ENCODE measurements around the gene BRK1.
"Not testable (repeated sequence)": the region's sequence is repeated elsewhere in the genome, so short reads cannot be mapped to it uniquely, and the experiment has no call there.

BRK1 gene

DNA sequence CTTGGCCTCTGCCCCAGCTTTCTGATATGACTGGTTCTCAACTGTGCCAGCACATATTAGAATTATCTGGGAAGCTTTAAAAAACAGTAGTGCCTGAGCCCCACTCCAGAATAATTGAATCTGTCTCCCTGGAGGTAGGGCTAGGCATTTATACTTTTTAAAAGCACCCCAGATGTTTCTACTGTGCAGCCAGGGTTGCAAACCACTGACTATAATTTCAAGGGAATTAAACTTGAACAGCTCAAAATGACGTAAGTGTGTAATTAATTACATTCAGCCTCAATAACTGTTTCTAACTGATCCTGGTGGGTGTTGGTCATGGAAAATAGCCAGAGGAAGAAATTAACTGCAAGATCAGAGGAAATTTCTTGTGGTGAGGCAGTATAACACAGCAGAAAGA is 44.9 kb downstream of the BRK1 start:
- TF ChIP-seq, protein P1, sequence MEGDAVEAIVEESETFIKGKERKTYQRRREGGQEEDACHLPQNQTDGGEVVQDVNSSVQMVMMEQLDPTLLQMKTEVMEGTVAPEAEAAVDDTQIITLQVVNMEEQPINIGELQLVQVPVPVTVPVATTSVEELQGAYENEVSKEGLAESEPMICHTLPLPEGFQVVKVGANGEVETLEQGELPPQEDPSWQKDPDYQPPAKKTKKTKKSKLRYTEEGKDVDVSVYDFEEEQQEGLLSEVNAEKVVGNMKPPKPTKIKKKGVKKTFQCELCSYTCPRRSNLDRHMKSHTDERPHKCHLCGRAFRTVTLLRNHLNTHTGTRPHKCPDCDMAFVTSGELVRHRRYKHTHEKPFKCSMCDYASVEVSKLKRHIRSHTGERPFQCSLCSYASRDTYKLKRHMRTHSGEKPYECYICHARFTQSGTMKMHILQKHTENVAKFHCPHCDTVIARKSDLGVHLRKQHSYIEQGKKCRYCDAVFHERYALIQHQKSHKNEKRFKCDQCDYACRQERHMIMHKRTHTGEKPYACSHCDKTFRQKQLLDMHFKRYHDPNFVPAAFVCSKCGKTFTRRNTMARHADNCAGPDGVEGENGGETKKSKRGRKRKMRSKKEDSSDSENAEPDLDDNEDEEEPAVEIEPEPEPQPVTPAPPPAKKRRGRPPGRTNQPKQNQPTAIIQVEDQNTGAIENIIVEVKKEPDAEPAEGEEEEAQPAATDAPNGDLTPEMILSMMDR (conservative IDR thresholded peaks at IDR 0.05; ENCODE audit: control insufficient read depth, insufficient read depth, low read depth, low read length), result no peak
- H3K4me3 ChIP-seq (ENCODE audit: control insufficient read depth, low read depth, low read length), result no peak overlapping the region
- DNase-seq (ENCODE audit: low read depth), result peak; percentile 89

DNA sequence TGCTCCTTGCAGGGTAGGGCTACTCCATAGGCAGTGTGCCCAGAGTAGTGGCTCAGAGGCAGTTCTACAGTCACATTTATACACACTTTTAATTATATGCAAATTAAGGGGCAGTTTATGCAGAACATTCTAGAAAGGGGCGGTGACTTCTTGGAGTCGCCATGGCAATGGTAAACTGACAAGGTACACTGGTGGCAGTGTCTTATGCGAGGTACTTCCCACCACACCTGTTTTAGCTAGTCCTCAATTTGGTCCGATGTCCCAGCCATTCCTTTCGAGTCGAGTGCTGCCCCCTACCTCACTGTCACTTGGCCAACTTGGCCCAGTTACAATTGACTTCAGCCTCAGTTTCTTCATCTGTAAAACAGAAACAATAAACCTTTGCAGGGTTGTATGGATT is 45.5 kb downstream of the BRK1 start:
- H3K4me3 ChIP-seq (ENCODE audit: control insufficient read depth, low read depth, low read length), result no peak overlapping the region
- TF ChIP-seq, protein P1 (conservative IDR thresholded peaks at IDR 0.05; ENCODE audit: control insufficient read depth, insufficient read depth, low read depth, low read length), result no peak

DNA sequence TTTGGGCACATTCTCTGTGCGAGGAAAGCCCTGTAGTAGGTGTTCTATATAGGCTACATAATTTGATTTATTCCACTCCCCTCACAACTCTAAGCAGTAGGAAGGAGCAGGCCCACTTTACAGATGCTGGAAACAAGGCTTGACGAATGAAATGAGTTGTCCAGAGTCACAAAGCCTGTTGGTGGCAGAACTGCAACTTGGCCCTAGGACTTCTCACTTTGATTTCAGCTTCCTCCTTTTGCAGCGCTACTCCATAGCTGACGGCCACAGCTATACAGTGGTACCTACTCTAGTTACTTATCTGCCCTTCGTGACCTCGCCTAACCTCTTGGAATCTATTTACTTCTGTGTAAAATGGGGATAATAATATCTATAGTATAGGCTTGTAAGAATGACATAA is 46.7 kb downstream of the BRK1 start:
- DNase-seq (ENCODE audit: low read depth), result no peak
- no peak overlapping the region for H3K4me3 ChIP-seq (ENCODE audit: control insufficient read depth, low read depth, low read length)
- TF ChIP-seq, protein P1 (conservative IDR thresholded peaks at IDR 0.05; ENCODE audit: control insufficient read depth, insufficient read depth, low read depth, low read length), result no peak

More for the DNA sequence above, 45.5 kb downstream of the BRK1 start:
- no peak for DNase-seq (ENCODE audit: low read depth)

DNA sequence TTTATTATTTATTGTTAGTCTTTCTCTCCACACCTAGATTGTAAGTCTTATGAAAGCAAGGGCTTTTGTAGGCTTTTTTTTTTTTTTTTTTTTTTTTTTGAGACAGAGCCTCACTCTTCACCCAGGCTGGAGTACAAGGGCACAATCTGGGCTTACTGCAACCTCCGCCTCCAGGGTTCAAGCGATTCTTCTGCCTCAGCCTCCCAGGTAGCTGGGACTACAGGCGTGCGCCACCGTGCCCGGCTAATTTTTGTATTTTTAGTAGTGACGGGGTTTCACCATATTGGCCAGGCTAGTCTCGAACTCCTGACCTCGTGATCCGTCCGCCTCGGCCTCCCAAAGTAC is 48.7 kb downstream of the BRK1 start:
- H3K4me3 ChIP-seq (ENCODE audit: control insufficient read depth, low read depth, low read length), result peak overlapping the region; percentile 75
- DNase-seq (ENCODE audit: low read depth), result not testable (repeated sequence)

DNA sequence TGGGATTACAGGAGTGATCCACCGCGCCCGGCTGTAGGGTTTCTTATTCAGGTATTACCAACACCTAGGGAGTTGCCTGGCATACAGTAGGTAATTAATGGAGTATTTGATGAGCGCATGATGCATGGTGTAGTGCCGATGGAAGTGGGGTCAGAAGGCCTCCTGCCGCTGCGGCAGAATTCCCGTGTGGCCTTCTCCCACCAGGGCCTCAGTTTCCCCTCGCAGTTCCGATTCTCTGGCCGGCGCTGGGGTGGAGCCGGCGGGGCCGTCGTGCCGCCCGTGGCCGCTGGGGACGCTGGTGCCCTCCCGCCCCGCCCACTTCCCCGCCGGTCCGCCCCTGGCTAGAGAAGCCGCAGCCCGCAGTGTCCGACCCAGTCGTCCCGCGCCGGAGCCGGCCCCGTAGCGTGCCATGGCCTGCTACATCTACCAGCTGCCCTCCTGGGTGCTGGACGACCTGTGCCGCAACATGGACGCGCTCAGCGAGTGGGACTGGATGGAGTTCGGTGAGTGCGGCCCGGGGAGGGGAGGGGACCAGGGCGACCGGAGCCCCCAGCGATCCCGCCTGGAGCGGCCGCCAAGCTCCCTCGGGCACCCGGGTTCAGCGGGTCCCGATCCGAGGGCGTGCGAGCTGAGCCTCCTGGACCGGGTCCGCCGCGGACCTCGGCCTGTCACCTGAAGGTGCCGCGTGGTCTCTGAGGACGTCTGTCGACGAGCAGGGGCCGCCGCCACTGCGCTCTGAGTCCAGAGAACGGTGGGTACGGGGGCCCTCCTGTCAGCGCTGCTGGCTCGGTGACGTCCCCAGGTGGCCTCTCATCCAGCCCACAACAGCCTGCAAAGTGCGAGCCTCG is 49.3 kb downstream of the BRK1 start, which contains the start of gene IRAK2:
IRAK2 (plus strand) TSS at position 374 of the 848 bp plus-strand sequence; CDS start at position 410, 36 bp downstream.
- peak within 1 kb of the TSS; percentile 75 for H3K4me3 ChIP-seq (ENCODE audit: control insufficient read depth, low read depth, low read length)
- peak; percentile 38 for DNase-seq (ENCODE audit: low read depth)
- TF ChIP-seq, protein P1 (conservative IDR thresholded peaks at IDR 0.05; ENCODE audit: control insufficient read depth, insufficient read depth, low read depth, low read length), result no peak

DNA sequence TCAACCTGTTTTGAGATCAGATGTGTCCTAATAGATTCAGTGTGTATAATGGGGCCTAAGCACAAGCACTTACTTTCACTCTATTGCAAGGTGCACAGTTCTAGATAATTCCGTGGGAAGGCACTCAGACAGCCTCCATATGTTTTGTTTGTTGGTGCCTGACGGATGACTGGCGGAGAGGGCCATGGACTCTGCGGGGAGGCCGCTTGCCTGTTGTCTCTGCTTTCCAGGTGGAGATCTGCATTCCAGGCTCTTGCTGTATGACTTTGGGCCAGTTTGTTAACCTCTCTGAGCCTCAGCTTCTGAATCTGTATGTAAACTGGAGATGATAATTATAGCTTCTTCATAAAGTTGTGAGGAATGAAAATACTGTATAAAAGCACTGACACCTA is 50.7 kb downstream of the BRK1 start:
- no peak overlapping the region for H3K4me3 ChIP-seq (ENCODE audit: control insufficient read depth, low read depth, low read length)
- no peak for DNase-seq (ENCODE audit: low read depth)
- TF ChIP-seq, protein P1 (conservative IDR thresholded peaks at IDR 0.05; ENCODE audit: control insufficient read depth, insufficient read depth, low read depth, low read length), result no peak

DNA sequence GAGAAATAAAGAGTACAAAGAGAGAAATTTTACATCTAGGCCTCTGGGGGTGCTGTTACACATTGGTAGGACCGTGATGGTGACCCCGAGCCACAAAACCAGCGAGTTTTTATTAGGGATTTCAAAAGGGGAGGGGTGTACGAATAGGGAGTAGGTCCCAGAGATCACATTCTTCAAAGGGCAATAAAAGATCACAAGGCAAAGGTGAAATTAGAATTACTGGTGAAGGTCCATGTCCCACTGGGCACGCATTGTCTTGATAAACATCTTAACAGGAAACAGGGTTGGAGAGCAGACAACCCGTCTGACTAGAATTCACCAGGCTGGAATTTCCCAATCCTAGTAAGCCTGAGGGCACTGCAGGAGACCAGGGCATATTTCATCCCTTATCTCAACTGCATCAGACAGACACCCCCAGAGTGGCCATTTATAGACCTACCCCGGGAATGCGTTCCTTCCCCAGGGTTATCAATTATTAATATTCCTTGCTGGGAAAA is 53.6 kb downstream of the BRK1 start:
- no peak overlapping the region for H3K4me3 ChIP-seq (ENCODE audit: control insufficient read depth, low read depth, low read length)
- TF ChIP-seq, protein P1 (conservative IDR thresholded peaks at IDR 0.05; ENCODE audit: control insufficient read depth, insufficient read depth, low read depth, low read length), result no peak
- DNase-seq (ENCODE audit: low read depth), result no peak
